Inflammatory macrophage treated with lipopolysaccharide for 1 hour (primary cell): ENCODE measurements around the gene PLA2G12A.
A peak's percentile ranks its signal among the peaks of the same experiment; 100 is the strongest.

ENCODE experiments used
- DNase-seq, 2 donors: peaks; one replicate each; pipeline ENCODE4 v3.0.0-alpha.2; 2020 to 2022

The PLA2G12A gene

GRCh38 chr4:109729718-109730618 lies at the start of gene PLA2G12A:
PLA2G12A (minus strand) TSS chr4:109730070; CDS start chr4:109729809, 261 bp downstream.
- DNase-seq: peak; percentile 39 to 42

- DNase-seq: no peak
Observed at GRCh38 chr4:109764789-109765402, 35.0 kb upstream of the PLA2G12A start.

DNA sequence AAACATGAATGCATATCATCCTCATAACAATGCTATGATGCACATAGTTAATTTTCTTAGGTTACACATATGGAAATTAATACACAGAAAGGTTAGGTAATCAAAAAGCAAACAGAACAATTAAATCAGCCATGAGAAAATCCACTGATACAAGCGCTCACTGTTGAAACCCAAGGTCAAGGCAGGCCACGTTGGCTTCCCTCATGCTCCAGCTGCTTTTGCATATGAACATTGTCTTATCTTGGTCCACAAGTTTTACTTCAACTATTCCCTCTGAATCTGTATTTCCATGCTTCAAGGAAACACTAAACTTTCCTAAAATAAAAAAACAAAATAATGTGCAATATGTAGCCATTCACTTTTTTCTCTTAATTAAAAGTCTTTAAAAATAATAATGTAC lies 34.5 kb upstream of the PLA2G12A start:
- DNase-seq: no peak

DNA sequence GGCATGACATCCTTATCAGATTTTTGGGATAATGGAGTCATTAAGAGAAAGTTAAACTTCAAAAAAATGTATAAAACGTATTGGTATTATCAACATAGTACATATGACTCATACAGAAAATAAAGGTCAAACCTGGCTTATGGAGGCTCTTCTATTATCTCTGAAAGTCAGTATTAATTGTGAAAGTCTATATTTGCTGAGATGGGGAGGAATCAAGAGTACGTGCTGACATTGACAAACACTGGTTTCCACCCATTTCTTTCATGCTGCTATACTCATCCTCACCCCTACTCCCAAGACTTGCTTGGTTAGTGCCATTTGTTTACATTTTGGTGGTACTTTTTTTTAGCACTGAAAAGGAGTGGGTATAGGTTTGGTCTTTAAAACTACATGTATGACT lies 30.8 kb upstream of the PLA2G12A start:
- DNase-seq: no peak

GRCh38 chr4:109755656-109756055 lies 25.8 kb upstream of the PLA2G12A start:
- DNase-seq: peak; percentile 11 to 24

DNA sequence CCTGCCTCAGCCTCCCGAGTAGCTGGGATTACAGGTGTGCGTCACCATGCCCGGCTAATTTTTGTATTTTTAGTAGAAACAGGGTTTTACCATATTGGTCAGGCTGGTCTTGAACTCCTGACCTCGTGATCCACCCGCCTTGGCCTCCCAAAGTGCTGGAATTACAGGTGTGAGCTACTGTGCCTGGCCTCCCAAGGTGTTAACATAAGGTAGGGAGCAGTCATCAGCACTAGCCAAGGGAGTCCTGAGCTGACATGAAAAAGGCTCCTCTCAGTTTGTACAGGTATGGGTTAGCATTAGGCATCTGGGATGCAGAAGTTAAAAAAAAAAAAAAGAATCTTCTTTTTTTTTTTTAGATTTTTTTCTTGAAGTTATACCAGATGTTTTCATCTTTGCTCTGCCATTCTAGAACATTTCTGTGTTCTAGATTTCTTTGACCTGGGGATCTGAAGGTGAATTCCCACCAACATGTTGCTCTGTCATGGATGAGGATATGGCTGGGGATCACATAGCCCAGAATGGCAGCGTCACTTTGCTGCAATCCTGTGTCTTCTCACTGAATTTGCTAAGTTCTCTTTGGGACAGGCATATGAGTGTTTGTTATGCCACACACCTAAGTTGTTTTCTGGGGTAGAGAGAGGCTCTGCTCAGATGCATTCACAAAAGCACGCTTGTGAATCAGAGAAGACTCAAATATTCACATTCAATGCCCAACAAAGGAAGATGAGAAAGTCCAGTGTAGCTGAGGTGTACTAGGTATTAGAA lies 24.4 kb upstream of the PLA2G12A start:
- DNase-seq: no peak

- no peak for DNase-seq
Observed at GRCh38 chr4:109752525-109752924, 22.7 kb upstream of the PLA2G12A start.

- no peak for DNase-seq
Observed at GRCh38 chr4:109751852-109752251, 22.0 kb upstream of the PLA2G12A start.

DNA sequence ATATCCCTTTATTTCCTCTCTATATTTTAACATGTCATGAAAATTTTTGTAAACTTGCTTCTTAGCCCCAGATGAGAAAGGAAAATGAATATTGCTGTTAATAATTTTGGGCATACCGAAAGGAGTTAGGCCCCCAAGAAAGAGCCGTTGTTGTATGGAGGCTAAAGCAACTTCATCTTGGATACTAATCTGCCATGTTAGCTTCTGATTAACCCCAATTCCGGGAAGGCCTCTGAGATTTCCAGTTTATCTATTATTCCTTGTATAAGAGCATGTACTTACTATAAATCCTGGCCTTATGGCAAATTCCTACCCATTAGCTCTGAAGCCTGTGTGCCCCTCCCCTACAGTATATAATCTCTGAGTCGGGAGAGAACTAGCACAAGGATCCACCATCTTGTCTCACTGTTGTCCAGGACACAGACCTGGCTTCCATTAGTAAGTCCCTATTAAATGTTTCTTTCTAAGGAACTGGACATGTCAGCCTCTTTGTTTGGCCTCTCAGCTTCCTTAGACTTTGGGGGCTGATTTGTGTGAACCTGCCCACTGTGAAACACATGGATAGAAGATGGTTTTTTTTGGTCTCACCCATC lies 20.9 kb upstream of the PLA2G12A start:
- DNase-seq: no peak

DNA sequence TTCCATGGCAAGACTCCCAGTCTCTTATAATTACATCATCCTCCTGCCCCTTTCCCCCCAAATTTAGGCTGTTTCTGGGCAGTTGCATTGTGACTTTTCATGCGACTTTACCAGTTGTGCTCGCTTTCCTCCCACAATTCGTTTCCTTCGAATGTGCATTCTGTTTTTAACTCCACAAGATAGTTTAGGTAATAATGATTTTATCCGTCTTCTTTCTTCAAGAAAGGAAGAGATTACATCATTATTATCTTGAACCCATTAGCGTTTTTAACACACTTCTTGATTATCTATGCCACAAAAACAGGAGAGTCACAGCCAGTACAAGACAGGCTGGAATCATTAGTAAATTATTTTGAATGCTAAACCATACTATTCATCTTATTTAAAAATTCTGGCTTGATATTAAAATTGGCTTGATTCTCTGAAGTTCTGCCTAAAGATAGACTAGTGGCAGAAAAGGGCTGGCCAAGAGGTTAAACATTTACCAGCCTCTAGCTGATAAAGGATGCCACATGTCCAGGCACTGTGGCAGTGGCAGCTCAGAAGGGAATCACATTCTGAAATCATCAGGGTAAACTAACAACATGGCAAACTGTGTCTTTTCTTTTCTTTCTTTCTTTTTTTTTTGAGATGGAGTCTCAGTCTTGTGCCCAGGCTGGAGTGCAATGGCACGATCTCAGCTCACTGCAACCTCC lies 19.7 kb upstream of the PLA2G12A start:
- DNase-seq: no peak

DNA sequence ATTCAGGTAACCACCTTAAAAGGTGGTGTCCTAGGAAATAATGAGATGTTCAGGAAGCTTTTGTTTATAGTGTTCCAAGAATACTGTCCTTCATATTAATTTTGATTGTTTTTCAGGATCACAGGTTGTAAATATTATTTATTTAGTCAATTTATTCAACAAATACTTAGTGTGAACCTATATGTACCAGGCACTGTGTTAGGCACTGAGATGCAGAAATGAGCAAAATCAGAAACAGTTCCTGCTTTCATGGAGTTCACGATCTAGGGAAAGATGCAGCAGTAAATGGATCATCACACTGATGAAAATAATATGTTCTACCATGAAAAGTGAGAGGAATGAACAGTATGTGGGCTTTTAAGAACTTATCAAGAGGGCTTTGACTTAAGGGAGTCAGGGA lies 18.2 kb upstream of the PLA2G12A start:
- DNase-seq: no peak

DNA sequence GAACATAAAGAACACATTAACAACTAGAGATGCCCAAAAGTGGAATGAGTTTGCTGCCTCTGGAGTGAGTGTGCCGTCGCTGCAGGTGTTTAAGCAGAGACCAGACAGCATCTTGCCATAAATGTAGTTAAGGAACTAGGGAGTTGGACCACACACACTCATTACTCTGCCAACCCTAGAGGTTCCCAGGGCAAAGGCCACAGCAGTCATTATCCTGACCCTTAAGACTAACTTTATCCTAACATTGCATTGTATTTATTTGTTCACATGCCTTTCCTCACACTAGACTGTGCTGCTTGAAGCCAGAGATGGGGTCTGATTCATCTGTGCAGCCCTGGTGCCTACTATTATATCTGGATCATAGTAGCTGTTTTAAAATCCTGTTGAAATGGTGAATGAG lies 16.9 kb upstream of the PLA2G12A start:
- DNase-seq: no peak

GRCh38 chr4:109745830-109746229 lies 16.0 kb upstream of the PLA2G12A start:
- no peak for DNase-seq

DNA sequence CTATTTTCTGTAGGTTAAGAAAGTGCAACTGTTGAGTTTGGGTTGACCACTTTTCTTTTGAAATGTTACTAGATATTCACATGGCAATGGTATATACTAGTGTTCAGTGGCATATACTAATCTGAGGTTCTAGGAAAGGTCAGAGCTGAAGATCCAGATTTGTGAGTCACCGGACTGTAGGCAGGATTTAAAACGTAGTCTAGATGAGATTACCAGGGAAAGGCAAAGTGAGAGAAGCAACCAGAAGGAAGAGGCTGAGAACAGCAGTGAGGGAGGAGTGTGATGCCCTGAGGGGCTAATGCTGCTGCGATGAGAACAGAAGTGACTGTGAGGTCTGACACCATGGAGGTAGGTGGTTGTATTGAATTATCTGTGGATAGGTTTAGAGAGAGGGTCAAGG lies 9.7 kb upstream of the PLA2G12A start:
- no peak for DNase-seq

DNA sequence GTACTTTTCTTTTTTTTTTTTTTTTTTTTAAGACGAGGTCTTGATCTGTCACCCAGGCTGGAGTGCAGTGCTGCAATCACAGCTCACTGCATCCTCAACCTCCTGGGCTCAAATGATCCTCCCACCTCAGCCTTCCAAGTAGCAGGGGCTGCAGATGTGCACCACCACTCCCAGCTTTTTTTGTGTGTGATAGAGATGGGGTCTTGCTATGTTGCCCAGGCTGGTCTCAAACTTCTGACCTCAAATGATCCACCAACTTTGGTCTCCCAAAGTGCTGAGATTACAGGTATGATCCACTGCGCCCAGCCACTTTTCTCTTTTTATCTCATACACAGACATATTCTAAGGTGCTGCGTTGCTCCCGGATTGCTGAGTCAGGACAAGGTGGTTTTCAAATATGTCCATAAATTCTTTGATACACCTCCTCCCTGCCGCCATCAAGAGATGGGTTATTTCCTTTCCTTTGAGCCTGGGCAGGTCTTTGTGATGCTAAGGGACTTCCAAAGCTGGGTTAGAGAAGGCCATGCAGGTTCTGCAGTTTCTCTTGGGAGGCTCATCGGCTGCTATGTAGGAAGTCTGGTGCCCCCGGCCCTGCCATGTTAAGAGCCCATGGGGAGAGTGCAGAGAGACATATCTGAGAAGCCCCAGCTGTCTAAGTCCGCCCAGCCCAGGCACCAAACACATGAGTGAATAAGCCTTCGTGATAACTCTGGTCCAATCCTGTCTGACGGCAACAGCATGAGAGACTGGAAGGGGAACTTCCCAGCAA lies 8.4 kb upstream of the PLA2G12A start:
- no peak for DNase-seq

GRCh38 chr4:109735566-109736365 lies 5.9 kb upstream of the PLA2G12A start:
- no peak for DNase-seq

DNA sequence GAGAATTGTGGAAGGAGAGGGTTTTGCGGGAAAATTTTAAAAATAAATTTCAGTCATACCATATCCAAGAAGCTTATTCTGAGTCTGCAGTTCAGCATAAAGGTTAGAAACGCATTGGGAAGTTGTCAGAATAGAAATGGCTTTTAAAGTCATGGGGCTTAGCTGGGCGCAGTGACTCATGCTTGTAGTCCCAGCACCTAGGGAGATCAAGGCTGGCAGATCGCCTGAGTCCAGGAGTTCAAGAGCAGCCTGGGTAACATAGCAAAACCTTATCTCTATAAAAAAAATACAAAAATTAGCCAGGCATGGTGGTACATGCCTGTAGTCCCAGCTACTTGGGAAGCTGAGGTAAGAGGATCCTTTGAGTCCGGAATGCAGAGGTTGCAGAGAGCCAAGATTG lies 3.9 kb upstream of the PLA2G12A start:
- no peak for DNase-seq

- DNase-seq: no peak
Observed at GRCh38 chr4:109730619-109731545, 1.0 kb upstream of the PLA2G12A start.

DNA sequence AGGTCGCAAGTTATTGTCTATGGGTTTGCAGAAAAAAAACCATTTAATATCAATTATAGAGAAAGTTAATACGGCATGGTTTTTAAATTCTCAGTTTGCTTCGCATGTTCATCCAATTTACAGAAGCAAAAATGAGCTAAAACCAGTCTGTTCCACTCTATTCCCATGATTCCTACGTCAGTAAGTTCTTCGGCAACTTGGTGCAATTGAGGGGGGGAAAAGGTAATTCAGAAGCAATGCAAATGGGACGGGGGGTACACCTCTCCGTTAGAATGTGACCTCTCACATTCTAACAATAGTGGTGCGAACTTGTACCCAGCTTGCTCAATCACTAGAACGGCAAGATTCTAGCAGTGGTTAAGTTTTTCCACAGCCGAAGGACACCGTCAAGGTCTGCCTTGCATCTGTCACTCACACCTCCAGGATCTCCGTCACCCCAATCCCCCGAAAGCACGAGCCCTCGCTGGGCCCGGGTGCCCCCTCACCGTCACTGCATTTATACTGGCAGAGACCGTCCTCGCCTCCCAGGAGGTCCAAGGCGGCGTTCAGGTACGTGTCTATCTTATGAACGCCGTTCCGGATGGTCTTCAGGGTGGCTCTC lies 653 bp downstream of the PLA2G12A start:
- DNase-seq: no peak
